HepG2 (cell line): ENCODE data around the gene AGER. TPM values are rescaled to one million over a fixed set of nuclear protein-coding genes. Genes with fewer than 3 reads are reported as not detected.

Source experiments
- AHDC1 ChIP-seq: sonication (generic); formaldehyde crosslinking; IDR thresholded peaks from 2 replicates; pipeline ENCODE4 v1.5.1; 2020; ENCODE audit warnings: mild to moderate bottlenecking, missing genetic modification reagents, borderline replicate concordance
- CCDC6 ChIP-seq: sonication (generic); formaldehyde crosslinking; IDR thresholded peaks from 2 replicates; pipeline ENCODE4 v1.8.1; 2022; ENCODE audit warnings: mild to moderate bottlenecking, missing genetic modification reagents, moderate library complexity
- CEBPB ChIP-seq: IDR thresholded peaks from 2 replicates; pipeline ENCODE4 v1.6.1; 2011; ENCODE audit warnings: low read depth, low read length, improper control_type of control experiment, borderline replicate concordance
- DMAP1 ChIP-seq: IDR thresholded peaks from 2 replicates; pipeline ENCODE4 v1.6.1; 2016
- JUN ChIP-seq: sonication (generic); formaldehyde crosslinking; IDR thresholded peaks from 2 replicates; pipeline ENCODE4 v1.4.0; 2020; ENCODE audit warnings: mild to moderate bottlenecking, missing genetic modification reagents
- KLF15 ChIP-seq: sonication (generic); formaldehyde crosslinking; IDR thresholded peaks from 2 replicates; pipeline ENCODE4 v1.8.1; 2023; ENCODE audit warnings: borderline replicate concordance, mild to moderate bottlenecking, inconsistent platforms, missing genetic modification reagents, mixed read lengths
- PAX8 ChIP-seq: sonication (generic); formaldehyde crosslinking; IDR thresholded peaks from 2 replicates; pipeline ENCODE4 v1.8.0; 2022; ENCODE audit warnings: mild to moderate bottlenecking, missing genetic modification reagents, borderline replicate concordance
- PTBP1 ChIP-seq: fragments of 200-400 bp; formaldehyde crosslinking; IDR thresholded peaks from 2 replicates; pipeline ENCODE4 v1.6.1; 2018; ENCODE audit warnings: low read length, low read depth; ENCODE audit not compliant: poor library complexity, severe bottlenecking
- TARDBP ChIP-seq: sonication (generic); formaldehyde crosslinking; IDR thresholded peaks from 2 replicates; pipeline ENCODE4 v1.8.0; 2022; ENCODE audit warnings: mild to moderate bottlenecking, missing genetic modification reagents
- TFE3 ChIP-seq: IDR thresholded peaks from 2 replicates; pipeline ENCODE4 v1.6.1; 2016
- ZBTB10 ChIP-seq: sonication (generic); formaldehyde crosslinking; IDR thresholded peaks from 2 replicates; pipeline ENCODE4 v1.4.0; 2020; ENCODE audit warnings: missing genetic modification reagents, borderline replicate concordance
- ZBTB8A ChIP-seq: sonication (generic); formaldehyde crosslinking; IDR thresholded peaks from 2 replicates; pipeline ENCODE4 v1.4.0; 2020; ENCODE audit warnings: mild to moderate bottlenecking, low read depth, missing genetic modification reagents, borderline replicate concordance
- ZNF275 ChIP-seq: sonication (generic); formaldehyde crosslinking; IDR thresholded peaks from 2 replicates; pipeline ENCODE4 v1.8.0; 2022; ENCODE audit warnings: missing genetic modification reagents, mild to moderate bottlenecking, inconsistent platforms, borderline replicate concordance
- ZNF382 ChIP-seq: sonication (generic); formaldehyde crosslinking; IDR thresholded peaks from 2 replicates; pipeline ENCODE4 v1.5.0; 2020; ENCODE audit warnings: missing genetic modification reagents, mild to moderate bottlenecking, borderline replicate concordance
- ZNF724P ChIP-seq: sonication (generic); formaldehyde crosslinking; IDR thresholded peaks from 2 replicates; pipeline ENCODE4 v1.8.0; 2022; ENCODE audit warnings: missing genetic modification reagents, borderline replicate concordance
- ZNF841 ChIP-seq: sonication (generic); formaldehyde crosslinking; IDR thresholded peaks from 2 replicates; pipeline ENCODE4 v1.8.1; 2023; ENCODE audit warnings: missing genetic modification reagents, borderline replicate concordance
- polyA plus RNA-seq, 8 experiments: library from polyadenylated mRNA; depleted of rRNA in 3 of 8; stranded (reverse) in 7 of 8; unstranded in 1 of 8; fragments of >200 nt; fragmentation: Illumina TruSeq in 4 of 8; extraction: Trizol in 4 of 8; gene quantifications; 2 replicates each; pipeline versions ENCODE4 v1.2.1 to v1.2.3, GENCODE V29; 2011 to 2016; ENCODE audit warnings: low read depth in 4 of 8, missing spikeins in 1 of 8, mixed read lengths in 1 of 8; ENCODE audit not compliant: insufficient read depth in 1 of 8
- total RNA-seq, 5 experiments: library from RNA; depleted of rRNA; stranded (reverse); fragments of >200 nt; fragmentation: Illumina TruSeq; extraction: Trizol; gene quantifications; 2 replicates each; pipeline ENCODE4 v1.2.3, GENCODE V29; 2016; ENCODE audit warnings: low read depth in 1 of 5
- TF ChIP-seq, protein P1 (sequence below), 2 experiments: fragments of 450-650 bp in 1 of 2; sonication (generic) in 1 of 2; formaldehyde crosslinking; IDR thresholded peaks; 2 replicates each; pipeline versions ENCODE4 v1.5.0 to v1.8.0; 2020 to 2022; ENCODE audit warnings: mild to moderate bottlenecking in 1 of 2, missing genetic modification reagents in 1 of 2

The AGER gene
- total and polyA plus RNA-seq, 2 of the 13 experiments (the other 11 are each of a cell fraction or from before 2014, with no cell fraction given): 1.9 to 5.1 TPM

DNA sequence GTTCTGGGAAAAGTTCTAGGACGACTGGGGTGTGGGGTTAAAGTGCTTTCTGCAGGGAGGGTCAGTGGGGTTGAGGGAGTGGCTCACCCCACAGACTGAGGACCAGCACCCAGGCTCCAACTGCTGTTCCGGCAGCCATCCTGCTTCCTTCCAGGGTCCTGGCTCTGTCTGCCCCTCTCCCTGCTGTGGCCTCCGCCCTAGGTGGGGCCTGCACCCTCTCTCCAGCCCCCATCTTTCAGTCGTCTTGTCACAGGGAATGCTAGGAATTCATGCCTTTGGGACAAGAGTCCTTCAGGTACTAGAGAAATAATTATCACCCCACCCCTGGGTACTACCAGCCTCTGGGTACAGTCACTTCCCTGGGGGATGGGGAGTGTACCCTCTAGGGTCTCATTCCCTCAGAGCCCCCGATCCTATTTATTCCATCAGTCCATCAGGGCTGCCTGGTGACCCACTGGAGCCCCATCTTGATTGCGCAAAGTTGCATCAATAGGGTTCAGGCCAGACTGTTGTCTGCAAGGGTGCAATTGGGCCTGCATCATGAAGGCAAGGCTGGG lies at the start of gene AGER (continued):
- no peak for TF ChIP-seq AHDC1 (CRISPR knock-in tag)
- TF ChIP-seq PTBP1: no peak
- TF ChIP-seq ZNF275: no peak
- TF ChIP-seq TARDBP (CRISPR knock-in tag): no peak
- TF ChIP-seq ZBTB10: no peak
- TF ChIP-seq TFE3 (CRISPR knock-in tag): no peak
- no peak for TF ChIP-seq CCDC6 (CRISPR knock-in tag)
- no peak for TF ChIP-seq ZNF724P (CRISPR knock-in tag)
- no peak for TF ChIP-seq DMAP1 (CRISPR knock-in tag)
- no peak for TF ChIP-seq PAX8 (CRISPR knock-in tag)
- peak; percentile 65; the same call in 1 of the 2 replicates for TF ChIP-seq CEBPB
- TF ChIP-seq, protein P1, sequence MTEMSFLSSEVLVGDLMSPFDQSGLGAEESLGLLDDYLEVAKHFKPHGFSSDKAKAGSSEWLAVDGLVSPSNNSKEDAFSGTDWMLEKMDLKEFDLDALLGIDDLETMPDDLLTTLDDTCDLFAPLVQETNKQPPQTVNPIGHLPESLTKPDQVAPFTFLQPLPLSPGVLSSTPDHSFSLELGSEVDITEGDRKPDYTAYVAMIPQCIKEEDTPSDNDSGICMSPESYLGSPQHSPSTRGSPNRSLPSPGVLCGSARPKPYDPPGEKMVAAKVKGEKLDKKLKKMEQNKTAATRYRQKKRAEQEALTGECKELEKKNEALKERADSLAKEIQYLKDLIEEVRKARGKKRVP (CRISPR knock-in tag; IDR thresholded peaks at IDR 0.05): peak in 1 of 2 experiments; percentile 71; a peak in 2 of 4 replicates
- TF ChIP-seq ZNF382: no peak
- TF ChIP-seq JUN: no peak
- no peak for TF ChIP-seq KLF15 (CRISPR knock-in tag)
- TF ChIP-seq ZNF841 (CRISPR knock-in tag): no peak
- TF ChIP-seq ZBTB8A (CRISPR knock-in tag): no peak
